Stomach (tissue), 4 donors: ENCODE results near the gene SCP2.

Experiments used
- CTCF ChIP-seq, 7 experiments: fragments of 450-650 bp in 4 of 7; fragments of 200-600 bp in 3 of 7; sonication (generic) in 3 of 7; IDR thresholded peaks; one replicate each; pipeline ENCODE4 v1.5.1; 2016 to 2019; ENCODE audit warnings: antibody characterized with exemption in 7 of 7, control low read depth in 2 of 7, mild to moderate bottlenecking in 1 of 7
- EP300 ChIP-seq: sonication (generic); formaldehyde crosslinking; IDR thresholded peaks from one replicate; pipeline ENCODE4 v1.6.1; 2017; ENCODE audit warnings: antibody characterized with exemption
- POLR2A ChIP-seq, 4 donors: fragments of 450-650 bp; IDR thresholded peaks; one replicate each; pipeline ENCODE4 v1.6.1; 2016; ENCODE audit warnings: antibody characterized with exemption in 4 of 4, control low read depth in 2 of 4, mild to moderate bottlenecking in 1 of 4, moderate library complexity in 1 of 4
- POLR2AphosphoS5 ChIP-seq, 3 donors: sonication (generic); formaldehyde crosslinking; IDR thresholded peaks; one replicate each; pipeline ENCODE4 v1.6.1; 2016; ENCODE audit warnings: antibody characterized with exemption in 3 of 3

GRCh38 chr1:53085405-53085804 lies 158.3 kb downstream of the SCP2 start:
- TF ChIP-seq CTCF (IDR thresholded peaks at IDR 0.05) (no peak), POLR2AphosphoS5 (IDR thresholded peaks at IDR 0.05) (no peak), EP300 (no peak), POLR2A (IDR thresholded peaks at IDR 0.05) (no peak)
